HG03521 (cell line): ENCODE results near the gene SH3BGR.
"Not testable (repeated sequence)": the region's sequence is repeated elsewhere in the genome, so short reads cannot be mapped to it uniquely, and the experiment has no call there.

ENCODE experiments used
- ATAC-seq: cut with Tn5 transposase; IDR thresholded peaks from one replicate; pipeline ENCODE4 v1.9.1; 2021; ENCODE audit warnings: mild to moderate bottlenecking, moderate library complexity; ENCODE audit not compliant: unreplicated experiment

The SH3BGR gene

GRCh38 chr21:39451332-39452206 is at the start of gene SH3BGR:
Gene SH3BGR, plus strand, starts transcription at chr21:39451970. Its CDS starts 127 bp downstream, at chr21:39452097.
- ATAC-seq = no peak

DNA sequence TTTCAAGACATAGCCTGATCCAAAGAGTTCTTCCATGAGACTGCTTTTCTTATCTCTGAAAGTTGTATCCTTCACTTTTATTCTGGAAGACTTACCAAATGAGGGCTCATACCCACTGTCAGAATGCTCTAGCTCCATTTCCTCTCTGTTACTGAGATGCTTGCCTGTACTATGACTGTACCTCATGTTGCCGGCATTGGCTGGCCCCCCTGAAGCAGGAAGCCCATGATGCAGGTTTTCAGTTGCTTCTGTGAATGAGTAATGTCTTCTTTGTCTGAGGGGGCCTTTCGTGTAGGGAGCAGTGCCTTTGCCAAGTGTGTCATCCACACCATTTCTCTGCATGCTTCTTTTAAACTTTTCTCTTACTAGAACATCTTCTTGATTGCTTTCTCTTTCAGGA is 45.7 kb upstream of the SH3BGR start:
- no peak for ATAC-seq

DNA sequence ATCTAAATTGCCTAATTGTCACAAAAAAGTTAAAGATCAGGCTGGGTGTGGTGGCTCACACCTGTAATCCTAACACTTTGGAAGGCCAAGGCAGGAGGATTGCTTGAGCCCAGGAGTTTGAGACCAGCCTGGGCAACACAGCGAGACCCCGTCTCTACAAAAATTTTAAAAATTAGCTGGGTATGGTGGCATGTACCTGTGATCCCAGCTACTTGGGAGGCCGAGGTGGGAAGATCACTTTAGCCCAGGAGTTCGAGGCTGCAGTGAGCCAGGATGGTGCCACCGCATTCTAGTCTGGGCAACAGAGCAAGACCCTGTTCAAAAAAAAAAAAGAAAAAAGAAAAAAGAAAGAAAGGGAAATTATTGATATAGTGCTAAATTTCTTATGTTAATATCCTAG is 32.6 kb upstream of the SH3BGR start:
- ATAC-seq = not testable (repeated sequence)

- ATAC-seq = no peak
Observed at GRCh38 chr21:39422527-39423241, 29.1 kb upstream of the SH3BGR start.

DNA sequence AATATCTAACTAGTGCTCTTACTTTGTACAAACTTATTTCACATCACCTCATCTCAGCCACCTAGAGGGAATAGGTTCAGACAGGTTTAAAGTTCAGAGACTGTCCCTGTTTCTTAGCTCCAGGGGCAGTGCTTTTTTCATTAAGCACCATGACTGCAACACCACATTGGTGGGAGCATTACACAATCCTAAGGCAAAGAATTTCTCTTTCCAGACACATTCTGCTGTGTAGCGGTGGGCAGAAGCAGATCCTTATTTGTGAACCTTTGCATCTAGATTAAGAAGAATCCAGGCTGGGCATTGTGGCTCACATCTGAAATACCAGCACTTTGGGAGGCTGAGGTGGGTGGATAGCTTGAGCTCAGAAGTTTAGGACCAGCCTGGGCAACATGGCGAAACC is 22.3 kb upstream of the SH3BGR start:
- ATAC-seq = no peak

- no peak for ATAC-seq
Observed at GRCh38 chr21:39430016-39430415, 21.8 kb upstream of the SH3BGR start.

GRCh38 chr21:39430457-39430856 is 21.3 kb upstream of the SH3BGR start:
- no peak for ATAC-seq

- ATAC-seq = no peak
Observed at GRCh38 chr21:39430954-39431353, 20.8 kb upstream of the SH3BGR start.

GRCh38 chr21:39434950-39435349 is 16.8 kb upstream of the SH3BGR start:
- ATAC-seq = no peak

- no peak for ATAC-seq
Observed at GRCh38 chr21:39439232-39439631, 12.5 kb upstream of the SH3BGR start.

DNA sequence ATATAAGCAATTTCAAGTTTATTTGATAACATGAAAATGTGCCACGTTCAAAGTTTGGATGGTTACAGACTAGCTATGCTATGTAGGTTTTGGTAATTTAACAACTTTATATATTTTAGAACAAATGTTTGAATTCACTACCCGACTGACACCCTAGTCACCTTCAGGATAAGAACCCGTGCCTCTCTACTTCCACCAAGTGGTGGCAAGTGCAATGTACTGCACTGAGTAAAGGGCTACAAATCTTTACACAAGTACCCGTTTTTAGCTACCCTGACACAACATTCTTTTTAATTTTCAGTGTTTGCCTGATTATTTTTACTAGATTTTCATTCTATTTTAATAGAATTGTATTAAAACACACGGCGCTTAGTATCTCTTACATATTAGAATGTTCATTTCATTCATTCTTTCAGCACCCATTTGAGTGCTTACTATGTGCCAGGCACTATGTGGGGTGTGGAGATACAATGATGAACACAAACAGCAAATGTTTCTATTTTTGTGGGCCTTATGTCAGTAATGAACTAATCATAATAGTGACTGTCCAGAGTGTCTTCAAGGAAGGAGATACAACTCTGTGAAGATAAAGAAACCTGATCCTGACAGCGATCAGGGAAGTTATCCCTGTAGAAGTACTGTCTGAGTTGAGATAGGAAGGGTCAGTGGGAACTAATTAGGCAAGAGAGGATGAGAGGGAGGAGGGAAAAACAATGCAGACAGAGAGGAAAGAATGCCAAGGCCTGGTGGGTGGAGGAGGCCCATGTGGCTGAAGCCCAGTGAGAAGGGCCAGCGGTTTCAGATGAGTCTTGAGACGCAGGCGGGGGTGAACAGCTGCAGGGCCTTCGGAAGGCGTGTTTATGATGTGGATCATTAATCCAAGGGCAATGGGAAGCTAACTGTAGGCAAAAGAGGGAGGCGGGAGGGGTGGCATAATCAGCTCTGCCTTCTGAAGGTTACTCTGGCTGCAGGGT is 10.0 kb upstream of the SH3BGR start:
- ATAC-seq = no peak

DNA sequence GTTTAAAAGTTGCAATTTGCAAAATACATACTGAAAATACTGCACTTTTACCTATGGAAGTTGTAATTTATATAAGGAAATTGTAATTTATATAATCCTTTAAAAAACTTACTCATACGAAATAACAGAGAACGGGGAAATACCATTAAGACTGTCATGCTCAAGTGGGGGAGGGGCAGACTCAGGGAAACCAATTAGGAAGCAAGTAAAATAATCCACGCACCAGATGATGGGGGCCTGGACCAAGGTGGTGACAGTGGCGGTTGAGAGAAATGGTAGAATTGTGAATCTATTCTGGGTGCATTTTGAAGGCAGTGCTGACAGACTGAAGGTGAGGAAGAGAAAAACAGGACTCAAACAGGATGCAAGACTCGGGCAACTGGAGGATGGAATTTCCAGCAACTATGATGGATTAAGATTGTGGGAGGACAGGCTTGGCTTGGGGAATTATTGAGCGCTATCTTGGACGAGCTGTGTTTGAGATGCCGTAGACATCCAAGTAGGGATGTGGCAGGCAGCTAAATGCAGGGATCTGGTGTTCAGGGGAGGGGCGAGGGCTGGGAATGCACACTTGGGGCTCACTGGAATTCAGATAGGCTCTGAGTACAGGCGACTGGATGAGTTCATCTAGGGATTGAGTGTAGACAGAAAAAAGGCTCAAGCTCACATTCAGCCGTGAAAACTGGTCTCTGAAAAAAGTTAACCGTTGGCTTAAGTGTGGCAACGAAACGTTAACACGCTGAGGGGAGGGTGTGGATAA is 7.2 kb upstream of the SH3BGR start:
- ATAC-seq = no peak

GRCh38 chr21:39445321-39446269 is 6.2 kb upstream of the SH3BGR start, which contains the start of gene LCA5L:
Gene LCA5L, minus strand, starts transcription at chr21:39445778. Its CDS starts 17,285 bp downstream, at chr21:39428493.
- peak; percentile 92 for ATAC-seq

DNA sequence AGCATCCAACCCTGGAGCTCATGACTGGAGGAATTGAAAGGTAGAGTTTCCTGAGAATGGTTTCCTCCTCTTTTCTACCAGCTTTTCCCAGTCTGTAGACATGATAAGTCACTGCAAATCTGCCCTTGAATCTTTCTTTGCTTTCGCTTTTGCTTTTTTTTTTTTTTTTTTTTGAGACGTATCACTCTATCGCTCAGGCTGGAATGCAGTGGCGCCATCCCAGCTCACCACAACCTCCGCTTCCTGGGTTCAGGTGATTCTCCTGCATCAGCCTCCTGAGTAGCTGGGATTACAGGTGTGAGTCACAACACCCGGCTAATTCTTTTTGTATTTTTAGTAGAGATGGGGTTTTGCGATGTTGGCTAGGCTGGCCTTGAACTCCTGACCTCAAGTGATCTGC is 4.5 kb upstream of the SH3BGR start:
- ATAC-seq = no peak

GRCh38 chr21:39452207-39452969 is 618 bp downstream of the SH3BGR start:
- ATAC-seq = no peak

- no peak for ATAC-seq
Observed at GRCh38 chr21:39452970-39453342, 1.2 kb downstream of the SH3BGR start.

DNA sequence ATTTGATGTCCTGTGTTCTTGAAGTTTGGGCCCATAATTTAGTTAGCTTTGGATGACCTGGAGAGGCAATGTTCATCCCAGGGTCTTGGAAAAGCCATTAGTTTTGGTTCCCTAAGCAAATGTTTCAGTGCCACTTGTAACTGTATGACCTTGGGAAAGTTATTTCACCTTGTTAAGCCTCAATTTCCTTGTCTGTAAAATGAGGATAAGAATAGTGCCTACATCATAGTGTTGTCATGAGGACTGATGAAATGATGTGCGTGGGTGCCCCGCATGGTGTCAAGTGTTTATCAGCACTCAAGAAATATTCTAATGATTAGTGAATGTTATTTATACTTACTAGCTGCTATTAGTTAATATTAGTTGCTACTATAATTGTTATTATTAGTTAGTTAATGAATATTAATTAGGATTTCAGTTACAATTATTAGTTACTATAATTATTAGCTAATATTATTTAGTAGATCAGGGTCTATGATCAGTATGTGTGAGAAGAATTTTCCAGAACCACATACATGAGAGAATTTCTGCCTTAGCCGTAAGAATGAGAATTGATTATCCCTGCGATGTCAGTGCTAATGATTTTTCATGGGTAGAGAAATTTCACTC is 1.9 kb downstream of the SH3BGR start:
- ATAC-seq = no peak
